Activated CD4-positive, alpha-beta T cell treated with anti-CD3 and anti-CD28 coated beads, Interleukin-2, amount 50 U/mL, for 24 hours (primary cell): Measurements from ENCODE around the gene SNED1.

Experiments
- DNase-seq, 2 donors: peaks; one replicate each; pipeline ENCODE4 v3.0.0-alpha.2; 2020; ENCODE audit warnings: low read depth in 1 of 2, low spot score in 1 of 2

Gene SNED1

GRCh38 chr2:240991378-240992263 is 6.8 kb upstream of the SNED1 start:
- DNase-seq, result no peak

GRCh38 chr2:240992572-240993291 is 5.7 kb upstream of the SNED1 start:
- DNase-seq, result no peak

GRCh38 chr2:240993446-240994170 is 4.8 kb upstream of the SNED1 start:
- no peak for DNase-seq

GRCh38 chr2:240994171-240994896 is 4.1 kb upstream of the SNED1 start:
- no peak for DNase-seq

- no peak for DNase-seq
These were observed 3.1 kb upstream of the SNED1 start for GRCh38 chr2:240995041-240996021.

- DNase-seq, result no peak
These were observed 2.1 kb upstream of the SNED1 start for GRCh38 chr2:240996161-240996833.

- DNase-seq, result no peak
These were observed 1.6 kb upstream of the SNED1 start for GRCh38 chr2:240996834-240997140.

- DNase-seq, result no peak
These were observed 1.1 kb upstream of the SNED1 start for GRCh38 chr2:240997141-240997855.

GRCh38 chr2:240998706-240998994 is 232 bp downstream of the SNED1 start:
- no peak for DNase-seq

GRCh38 chr2:240998995-240999791 is 775 bp downstream of the SNED1 start:
- no peak for DNase-seq

- DNase-seq, result no peak
These were observed 1.6 kb downstream of the SNED1 start for GRCh38 chr2:240999873-241000541.

- DNase-seq, result no peak
These were observed 2.5 kb downstream of the SNED1 start for GRCh38 chr2:241000831-241001321.

GRCh38 chr2:241001413-241002274 is 3.2 kb downstream of the SNED1 start:
- no peak for DNase-seq

GRCh38 chr2:241002275-241003046 is 4.0 kb downstream of the SNED1 start:
- DNase-seq, result no peak

GRCh38 chr2:241003047-241003360 is 4.6 kb downstream of the SNED1 start:
- DNase-seq, result no peak

GRCh38 chr2:241003369-241003768 is 5.0 kb downstream of the SNED1 start:
- no peak for DNase-seq
